ENCODE measurements around the gene MAPKBP1. TPM values are rescaled to one million over a fixed set of nuclear protein-coding genes. Genes with fewer than 3 reads are reported as not detected.
A peak's percentile ranks its signal among the peaks of the same experiment; 100 is the strongest.
"Not testable (repeated sequence)": the region's sequence is repeated elsewhere in the genome, so short reads cannot be mapped to it uniquely, and the experiment has no call there.

The MAPKBP1 gene
- total RNA-seq, 1 experiment from 2014 or later = 10.0 TPM

DNA sequence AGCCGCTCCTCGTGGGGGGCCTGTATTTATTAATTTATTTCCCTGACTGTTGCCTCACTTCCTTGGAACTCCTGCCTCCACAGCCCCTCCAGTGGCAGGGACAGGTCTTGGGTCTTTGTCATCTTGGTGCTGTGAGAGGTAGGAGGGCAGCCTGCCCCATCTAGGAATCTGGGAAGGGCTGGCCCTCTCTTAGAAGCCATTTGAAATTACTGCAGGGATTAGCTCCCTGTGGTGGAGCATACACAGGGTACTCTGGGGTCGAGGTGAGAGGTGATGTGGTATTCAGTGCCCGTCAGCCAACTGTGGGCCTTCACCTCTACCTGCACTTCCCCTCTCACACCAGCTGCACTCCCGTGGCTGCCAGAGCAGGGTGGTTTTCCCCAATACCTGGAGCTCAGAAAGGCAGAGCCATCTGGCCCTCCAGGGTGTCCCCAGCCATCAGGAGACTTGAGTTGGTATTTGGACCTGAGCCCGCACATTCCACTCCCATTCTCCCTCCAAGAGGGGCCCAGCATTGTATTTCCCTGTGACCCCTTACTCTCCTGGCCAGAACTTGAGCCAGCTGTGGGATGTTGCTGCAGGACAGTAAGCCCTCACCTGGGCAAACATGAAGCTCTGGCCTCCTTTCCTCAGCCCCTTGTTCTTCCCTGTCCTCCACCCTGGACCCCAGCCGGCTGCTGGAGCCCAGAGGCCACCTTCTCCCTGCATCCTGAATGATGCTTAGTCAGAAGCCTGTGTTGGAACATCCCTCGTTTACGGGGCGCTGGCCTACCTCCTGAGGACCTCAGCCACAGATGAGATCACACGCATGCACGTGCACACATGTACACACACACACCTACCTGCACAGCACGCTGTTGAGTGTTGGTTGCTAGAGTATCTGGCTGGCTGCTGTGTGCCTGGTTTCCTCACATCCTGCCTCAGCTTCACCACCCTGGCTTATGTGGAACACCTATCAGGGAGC lies 51.6 kb downstream of the MAPKBP1 start:
- no peak for DNase-seq (ENCODE audit: low spot score)

DNA sequence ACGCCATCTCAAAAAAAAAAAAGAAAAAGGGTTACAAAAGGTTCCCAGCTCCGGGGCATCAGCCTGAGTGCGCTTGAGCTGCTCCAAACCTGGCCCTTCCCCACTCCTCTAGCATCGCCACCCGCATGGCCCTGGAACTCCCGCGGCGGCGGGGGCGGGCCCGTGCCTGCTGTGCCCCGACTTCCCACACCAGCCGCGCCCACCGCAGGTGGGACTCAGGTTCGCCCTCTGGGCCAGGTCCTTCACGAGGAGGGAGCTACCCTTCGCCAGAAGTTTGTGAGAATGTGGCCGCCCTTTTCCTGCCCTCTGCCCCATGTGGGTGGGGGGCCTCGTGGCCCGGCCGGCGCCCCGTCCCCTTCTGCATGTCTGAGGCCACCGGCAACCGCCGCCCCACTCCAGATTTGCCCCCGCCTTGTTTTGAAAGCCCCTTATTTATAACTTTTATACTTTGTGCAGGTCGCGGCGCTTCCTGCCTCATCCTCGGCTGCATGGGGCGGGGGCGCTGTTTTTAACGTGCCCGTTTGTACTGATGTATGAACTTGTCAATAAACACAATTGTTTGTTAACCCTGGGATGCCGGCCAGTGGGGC lies 53.1 kb downstream of the MAPKBP1 start:
- no peak for DNase-seq (ENCODE audit: low spot score)

DNA sequence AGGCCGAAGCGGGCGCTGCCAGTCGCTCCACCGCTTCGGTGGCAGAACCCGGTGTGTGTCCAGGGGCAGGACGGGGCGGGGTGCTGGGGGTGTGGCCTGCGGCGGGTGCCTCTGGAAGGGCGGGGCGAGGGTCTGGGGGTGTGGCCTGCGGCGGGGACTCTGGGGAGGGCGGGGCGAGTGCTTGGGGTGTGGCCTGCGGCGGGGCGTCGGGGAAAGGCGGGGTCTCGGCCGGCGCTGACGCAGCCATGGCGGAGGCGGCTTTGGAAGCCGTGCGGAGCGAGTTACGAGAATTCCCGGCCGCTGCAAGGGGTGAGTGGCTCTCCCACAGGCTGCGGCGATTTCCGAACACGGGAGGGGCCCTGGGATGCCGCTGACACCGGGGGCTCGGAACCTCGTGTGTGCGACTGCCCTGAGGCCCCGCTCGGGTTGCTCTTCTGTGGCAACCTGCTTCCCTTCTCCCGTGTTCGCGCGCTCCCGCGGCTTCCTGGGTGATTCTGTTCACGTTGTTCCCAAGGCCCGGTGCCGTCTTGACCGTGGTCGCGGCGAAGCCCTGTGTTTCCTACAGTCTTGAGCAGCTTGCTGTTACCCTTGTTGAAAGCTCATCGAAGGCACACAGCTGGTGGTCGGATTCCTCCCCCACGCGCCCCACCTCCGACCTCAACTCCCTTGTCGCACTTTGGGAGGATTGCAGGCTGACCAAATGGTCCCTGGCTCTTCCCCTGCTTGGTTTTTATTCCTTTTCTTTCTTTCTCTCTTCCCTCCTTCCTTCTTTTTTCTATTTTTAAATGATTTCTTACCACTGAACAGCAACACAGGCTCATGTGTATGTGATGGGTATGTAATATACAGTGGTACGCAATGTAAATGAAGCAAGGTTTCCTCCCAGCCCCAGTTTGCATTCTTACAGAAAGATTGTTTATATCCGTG lies 53.9 kb downstream of the MAPKBP1 start, which contains the start of gene JMJD7:
Gene JMJD7, plus strand, starts transcription at position 213 of the 927 bp plus-strand sequence. Its CDS starts 33 bp downstream, at position 246.
- DNase-seq (ENCODE audit: low spot score) = peak; percentile 46

DNA sequence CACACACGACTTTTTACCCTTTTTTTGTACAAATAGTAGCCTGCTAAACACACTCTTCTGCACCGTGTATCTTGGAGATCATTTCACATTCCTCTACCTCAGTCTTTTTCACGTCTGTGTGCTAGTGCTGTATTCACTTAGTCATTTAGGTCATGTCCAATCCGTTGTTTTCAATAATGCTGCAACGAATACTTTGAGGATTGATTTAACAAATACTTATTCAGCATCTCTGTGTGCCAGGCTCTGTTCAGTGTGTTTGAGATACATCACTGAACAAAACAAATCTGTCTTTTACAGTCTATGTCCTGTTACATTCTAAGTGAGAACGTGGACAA lies 54.5 kb downstream of the MAPKBP1 start:
- no peak for DNase-seq (ENCODE audit: low spot score)

DNA sequence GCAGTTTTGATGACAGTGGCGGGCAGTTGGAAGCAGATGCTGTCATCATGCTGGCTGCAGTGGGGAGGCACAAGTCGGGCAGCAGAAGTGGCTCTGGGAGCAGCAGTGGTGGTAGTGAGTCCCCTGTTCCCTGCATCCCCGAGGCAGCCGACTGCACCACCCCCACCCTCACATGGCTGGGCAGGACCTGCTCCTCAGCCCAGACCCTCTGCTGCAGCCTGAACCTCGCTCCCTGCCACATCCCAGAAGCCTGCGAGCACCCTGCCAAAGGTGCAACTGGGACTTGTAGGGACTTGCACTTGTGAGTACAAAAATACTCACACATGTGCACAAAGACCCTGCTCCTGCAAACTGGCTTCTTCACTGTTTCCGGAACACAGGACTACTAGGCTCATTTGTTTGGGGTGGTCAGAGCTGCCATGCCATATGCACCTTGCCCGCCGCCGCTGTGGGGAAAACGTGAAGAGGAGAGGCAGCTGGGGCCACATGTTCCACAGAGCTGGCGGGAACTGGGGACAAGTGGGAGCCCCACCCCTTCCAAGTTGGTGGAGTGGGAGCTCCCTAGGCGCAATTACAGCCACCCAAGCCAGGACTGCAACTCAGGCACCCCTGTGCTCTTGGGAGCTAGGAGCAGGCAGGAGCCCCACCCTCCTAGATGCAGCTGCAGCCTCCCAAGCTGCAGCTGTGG lies 55.8 kb downstream of the MAPKBP1 start:
- DNase-seq (ENCODE audit: low spot score) = no peak

DNA sequence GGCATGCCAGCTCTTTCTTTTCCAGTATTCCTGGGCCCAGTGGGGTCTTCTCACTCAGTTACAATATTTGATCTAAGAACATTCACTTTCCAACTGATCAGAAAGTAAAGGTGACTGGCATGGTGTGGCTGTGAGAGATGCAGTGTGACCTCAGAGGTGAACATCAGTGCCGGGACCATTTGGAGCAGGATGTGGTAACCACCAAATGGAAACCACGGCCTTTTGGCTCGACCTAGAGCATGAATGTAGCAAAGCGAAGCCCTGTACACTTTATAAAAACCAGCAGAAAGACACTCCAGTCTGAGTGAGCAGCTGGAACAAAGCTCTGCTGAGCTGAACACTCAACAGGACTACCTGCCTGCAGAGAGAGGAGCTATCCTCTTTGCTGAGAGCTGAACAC lies 57.0 kb downstream of the MAPKBP1 start:
- not testable (repeated sequence) for DNase-seq (ENCODE audit: low spot score)

DNA sequence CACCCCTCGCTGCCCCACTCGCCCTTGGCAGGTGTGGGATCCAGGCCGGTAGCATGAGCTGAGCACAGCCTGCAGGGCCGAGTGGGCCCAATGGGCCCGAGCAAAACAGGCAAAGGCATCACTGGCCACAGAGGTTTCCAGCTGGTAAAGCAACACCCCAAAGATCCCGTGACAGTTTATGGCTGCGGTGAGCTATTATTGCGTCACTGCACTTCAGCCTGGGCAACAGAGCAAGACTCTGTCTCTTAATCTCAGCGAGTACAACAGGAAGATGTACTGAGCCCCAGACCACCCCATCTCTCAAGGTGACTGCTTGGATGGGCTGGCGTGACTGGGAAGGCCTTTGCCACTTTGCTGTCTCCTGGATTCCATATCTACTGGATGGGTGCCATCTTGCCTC lies 57.9 kb downstream of the MAPKBP1 start:
- no peak for DNase-seq (ENCODE audit: low spot score)

DNA sequence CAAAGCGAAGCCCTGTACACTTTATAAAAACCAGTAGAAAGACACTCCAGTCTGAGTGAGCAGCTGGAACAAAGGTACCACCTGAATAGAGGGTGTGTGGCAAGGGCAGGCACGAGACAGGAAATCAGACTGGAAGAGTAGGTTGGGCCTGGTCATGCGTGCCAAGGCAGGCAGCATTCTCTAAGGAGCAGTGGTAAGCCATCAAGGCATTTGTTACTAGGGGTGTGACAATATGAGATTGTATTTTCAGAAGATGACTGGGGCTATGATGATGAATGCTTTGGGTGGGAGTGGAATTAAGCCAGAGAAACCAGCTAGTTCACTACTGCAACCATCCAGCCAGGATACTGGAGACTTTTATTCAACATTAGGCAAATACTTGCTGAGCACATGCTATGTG lies 58.6 kb downstream of the MAPKBP1 start:
- no peak for DNase-seq (ENCODE audit: low spot score)

DNA sequence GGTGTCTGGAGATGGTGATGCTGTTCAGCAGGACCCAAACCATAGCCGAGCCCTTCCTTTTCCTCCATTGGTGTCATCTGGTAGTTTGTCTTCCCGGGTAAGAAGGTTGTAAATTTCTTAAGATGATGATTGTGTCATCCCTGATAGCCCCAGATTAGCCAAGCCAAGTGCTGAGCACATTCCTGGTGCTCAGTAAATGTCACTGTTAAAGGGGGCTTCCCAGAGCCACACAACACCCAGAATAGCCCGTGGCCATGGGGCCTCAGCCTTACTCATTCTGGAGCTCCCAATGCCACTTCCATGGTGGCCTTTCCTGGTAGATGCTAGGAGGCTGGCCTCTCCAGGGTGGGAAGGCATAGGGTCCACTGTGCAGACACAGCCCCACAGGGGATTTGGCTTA lies 59.8 kb downstream of the MAPKBP1 start:
- DNase-seq (ENCODE audit: low spot score) = no peak

DNA sequence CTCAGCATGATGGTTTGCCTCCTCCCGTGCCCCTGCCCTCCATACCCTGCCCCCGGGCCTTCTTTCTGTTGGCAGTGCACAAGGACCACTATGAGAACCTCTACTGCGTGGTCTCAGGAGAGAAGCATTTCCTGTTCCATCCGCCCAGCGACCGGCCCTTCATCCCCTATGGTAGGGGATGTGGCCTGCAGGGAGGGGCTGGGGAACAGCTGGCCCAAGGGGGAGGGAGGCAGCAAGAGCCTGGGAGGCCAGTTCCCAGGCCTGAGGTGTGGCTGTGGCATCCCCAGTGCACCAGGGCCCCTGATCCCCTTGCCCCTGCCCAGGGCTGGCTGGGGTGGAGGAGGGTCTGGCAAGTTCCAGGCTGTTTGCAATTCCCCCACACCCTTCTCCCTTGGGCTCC lies 61.8 kb downstream of the MAPKBP1 start:
- DNase-seq (ENCODE audit: low spot score) = no peak

DNA sequence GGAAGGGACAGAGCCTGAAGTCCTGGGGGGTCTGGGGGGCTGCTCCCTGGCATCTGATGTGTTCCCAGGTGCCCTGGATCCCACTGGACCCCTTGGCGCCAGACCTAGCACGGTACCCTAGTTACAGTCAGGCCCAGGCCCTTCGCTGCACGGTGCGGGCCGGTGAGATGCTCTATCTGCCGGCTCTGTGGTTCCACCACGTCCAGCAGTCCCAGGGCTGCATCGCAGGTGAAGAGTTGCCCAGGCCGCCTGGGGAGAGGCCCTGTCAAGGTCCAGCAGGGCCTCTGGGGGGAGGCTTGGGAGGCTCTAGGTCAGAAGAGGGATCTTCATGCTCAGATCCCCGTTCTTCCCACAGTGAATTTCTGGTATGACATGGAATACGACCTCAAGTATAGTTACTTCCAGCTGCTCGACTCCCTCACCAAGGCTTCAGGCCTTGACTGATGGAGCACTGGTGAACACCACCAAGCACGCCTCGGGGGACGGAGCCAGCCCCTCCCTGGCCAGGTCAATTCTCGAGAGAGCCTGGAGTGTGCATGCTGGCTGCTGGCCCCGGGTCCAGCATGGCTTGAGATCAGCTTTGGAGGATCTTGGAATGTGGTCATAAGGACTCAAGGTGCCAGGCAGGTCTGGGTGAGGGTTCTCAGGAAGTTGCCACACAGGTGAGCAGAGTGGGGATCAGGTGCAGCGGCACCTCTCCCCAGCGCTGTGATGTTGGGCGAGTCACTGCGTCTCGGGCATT lies 62.6 kb downstream of the MAPKBP1 start:
- no peak for DNase-seq (ENCODE audit: low spot score)

DNA sequence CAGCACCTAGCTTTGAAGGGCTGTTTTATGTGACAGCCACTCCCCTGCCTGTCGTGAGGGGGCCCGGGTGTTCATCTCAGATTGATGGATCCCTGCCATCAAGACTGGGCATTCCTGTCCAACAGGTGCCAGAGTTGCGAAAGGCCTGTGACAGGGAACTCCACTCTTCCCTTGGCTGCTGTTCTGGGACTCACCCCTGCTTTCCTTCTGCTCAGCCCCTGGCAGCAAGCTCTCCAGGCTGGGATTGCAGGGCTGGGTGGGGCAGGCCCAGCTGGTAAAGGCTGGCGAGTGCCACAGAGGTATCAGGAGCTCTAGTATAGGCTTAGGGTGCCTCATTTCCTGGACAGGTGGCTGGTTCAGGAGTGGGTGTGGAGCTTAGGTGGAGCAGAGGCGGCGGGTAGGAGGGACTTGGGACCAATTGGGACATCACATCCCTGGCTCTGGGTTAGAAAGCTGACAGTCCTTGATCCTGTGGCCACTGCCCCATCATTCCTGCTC lies 64.2 kb downstream of the MAPKBP1 start, which contains the start of gene PLA2G4B:
Gene PLA2G4B, plus strand, starts transcription at position 448 of the 498 bp plus-strand sequence. CDS start 67 bp downstream, outside the sequence.
- DNase-seq (ENCODE audit: low spot score) = no peak

DNA sequence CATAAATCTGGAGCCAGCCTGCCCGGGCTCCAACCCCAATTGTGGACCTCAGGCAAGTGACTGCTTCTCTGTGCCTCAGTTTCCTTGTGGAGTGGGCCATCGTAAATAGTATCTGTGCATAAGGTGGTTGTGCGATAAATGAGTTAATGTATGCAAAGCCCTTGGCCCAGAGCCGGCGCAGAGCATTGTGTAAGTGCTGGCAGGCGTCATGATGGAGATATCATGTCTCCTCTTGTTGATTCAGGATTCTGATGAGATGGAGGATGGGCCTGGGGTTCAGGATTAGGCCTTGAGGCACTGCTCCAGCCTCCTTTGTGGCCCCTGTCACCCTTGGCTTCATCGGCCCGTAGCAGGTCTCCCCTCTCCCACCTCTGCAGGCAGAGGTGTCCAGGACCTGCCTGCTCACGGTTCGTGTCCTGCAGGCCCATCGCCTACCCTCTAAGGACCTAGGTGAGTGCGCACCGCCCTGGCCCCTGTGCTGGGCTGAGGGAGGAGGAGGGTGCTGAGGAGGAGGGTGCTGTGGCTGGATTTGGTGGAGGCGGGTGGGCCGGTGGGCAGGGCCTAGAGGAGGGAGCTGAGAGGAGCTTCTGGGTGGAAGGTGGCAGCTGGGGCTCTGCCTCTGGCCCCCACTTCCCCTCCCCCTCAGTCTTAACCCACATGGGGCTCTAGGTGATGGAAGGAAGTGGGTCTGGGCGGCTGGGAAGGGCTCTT lies 65.7 kb downstream of the MAPKBP1 start:
- DNase-seq (ENCODE audit: low spot score) = no peak

DNA sequence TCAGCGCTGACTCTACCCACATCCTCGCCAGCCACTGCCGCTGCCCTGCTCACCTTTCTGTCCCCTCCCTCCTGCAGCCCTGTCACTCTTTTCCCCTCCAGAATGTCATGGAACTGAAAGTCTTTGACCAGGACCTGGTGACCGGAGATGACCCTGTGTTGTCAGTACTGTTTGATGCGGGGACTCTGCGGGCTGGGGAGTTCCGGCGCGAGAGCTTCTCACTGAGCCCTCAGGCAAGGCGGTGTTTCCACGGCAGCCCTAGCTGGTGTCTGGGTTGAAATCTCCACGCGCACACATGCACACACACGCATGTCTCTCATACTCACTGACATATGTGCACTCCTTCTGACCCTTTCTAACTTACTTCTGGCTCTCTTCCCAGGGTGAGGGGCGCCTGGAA lies 66.4 kb downstream of the MAPKBP1 start:
- DNase-seq (ENCODE audit: low spot score) = no peak

DNA sequence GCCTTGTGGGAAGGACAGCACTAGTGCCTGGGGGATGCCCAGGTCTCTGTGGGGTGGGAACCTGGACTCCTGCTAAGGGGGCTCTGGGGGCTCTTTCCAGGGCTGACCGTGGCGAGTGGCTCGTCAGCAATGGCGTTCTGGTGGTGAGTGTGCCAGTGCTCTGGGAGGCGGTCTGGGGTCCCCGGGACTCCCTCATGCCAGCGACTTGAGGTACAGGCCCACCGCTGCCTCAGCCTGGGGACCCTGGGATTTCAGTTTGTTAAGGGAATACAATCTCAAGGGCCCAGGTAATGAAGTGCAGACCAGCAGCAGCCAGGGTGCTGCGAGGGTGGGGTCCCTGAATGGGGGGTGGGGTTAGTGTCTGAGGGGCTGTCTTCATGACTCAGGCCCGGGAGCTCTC lies 66.8 kb downstream of the MAPKBP1 start:
- no peak for DNase-seq (ENCODE audit: low spot score)

DNA sequence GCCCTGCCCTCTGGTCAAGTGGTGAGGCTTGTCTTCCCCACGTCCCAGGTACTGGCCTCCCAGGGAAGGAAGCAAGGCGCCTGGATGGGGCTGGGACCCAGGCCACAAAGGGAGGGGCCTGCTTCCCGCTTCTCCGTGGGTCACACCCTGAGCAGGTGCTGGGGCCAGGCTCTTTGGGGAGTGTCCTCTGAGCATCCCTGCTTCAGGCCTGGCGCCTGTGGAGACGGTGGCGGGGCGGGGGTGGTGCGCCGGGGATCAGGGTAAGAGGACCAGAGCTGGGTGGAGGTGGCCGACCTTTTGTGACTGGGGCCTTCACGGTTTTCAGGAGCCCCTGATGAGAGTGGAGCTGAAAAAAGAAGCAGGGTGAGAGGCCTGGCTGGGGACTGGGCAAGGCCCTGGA lies 67.9 kb downstream of the MAPKBP1 start:
- no peak for DNase-seq (ENCODE audit: low spot score)

DNA sequence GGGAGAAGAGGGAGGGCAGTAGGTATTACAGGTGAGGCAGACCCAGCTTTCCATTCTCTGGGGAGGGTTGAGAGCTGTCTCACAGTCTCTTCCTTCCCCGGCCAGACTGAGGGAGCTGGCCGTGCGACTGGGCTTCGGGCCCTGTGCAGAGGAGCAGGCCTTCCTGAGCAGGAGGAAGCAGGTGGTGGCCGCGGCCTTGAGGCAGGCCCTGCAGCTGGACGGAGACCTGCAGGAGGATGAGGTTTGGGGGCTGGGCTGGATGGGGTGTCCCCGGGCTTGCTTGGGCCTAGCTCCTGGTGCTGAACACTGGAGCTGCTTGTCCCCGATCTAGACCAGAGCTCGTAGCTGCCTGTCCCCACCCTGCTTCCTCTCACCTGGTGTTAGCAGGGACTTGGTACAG lies 69.3 kb downstream of the MAPKBP1 start:
- no peak for DNase-seq (ENCODE audit: low spot score)

DNA sequence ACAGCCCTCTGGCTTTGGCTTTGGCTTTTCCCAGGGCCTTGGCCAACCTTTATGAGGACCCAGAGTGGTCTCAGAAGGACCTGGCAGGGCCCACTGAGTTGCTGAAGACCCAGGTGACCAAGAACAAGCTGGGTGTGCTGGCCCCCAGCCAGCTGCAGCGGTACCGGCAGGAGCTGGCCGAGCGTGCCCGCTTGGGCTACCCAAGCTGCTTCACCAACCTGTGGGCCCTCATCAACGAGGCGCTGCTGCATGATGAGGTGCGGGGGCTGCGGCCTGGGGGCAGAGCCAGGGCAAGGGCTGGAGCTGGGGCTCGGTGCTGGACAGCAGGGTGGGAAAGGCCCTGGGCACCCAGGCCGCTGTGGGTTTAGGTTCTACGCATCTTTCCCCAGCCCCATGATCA lies 70.5 kb downstream of the MAPKBP1 start:
- no peak for DNase-seq (ENCODE audit: low spot score)

DNA sequence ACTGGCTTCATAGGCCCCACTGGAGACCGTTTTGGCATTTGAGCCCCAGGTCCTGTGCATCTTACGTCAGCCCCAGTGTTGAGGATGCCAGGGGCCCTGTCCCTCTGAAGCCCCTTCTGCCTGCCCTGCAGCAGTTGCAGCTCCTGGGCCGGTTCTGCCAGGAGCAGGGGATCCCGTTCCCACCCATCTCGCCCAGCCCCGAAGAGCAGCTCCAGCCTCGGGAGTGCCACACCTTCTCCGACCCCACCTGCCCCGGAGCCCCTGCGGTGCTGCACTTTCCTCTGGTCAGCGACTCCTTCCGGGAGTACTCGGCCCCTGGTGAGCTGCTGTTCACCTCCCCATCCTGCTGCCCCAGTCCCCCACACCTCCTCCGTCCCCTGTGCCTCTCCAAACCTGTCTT lies 72.9 kb downstream of the MAPKBP1 start:
- no peak for DNase-seq (ENCODE audit: low spot score)

DNA sequence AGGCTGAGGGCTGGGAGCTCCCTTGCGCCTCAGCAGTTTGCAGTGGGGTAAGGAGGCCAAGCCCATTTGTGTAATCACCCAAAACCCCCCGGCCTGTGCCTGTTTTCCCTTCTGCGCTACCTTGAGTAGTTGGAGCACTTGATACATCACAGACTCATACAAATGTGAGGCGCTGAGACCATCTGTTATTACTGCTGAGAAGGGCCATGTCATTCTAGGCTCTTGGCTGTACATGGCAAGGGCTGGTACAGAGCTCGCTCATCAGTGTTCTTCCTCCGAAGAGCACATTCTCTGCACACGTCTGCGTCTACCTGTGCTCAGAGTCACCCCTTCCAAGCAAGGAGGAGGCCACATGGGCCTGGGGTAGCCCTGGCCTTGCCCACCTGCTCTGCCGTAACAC lies 73.7 kb downstream of the MAPKBP1 start:
- DNase-seq (ENCODE audit: low spot score) = no peak

All from A172 (cell line).